H1 (cell line): ENCODE results near the gene DIP2B. TPM values are rescaled to one million over a fixed set of nuclear protein-coding genes. Genes with fewer than 3 reads are reported as not detected.

ENCODE experiments used
- CTCF ChIA-PET: fragments of 300-600 bp; sonication (Branson Sonifier 250); formaldehyde crosslinking; loops from one replicate; lab custom pipeline; 2021; ENCODE audit not compliant: partially characterized antibody; lab: Charles Lee
- POLR2A ChIA-PET: fragments of 300-600 bp; sonication (Branson Sonifier 250); formaldehyde crosslinking; loops from one replicate; lab custom pipeline; 2021; ENCODE audit warnings: inconsistent platforms; ENCODE audit not compliant: partially characterized antibody; lab: Charles Lee
- DNase-seq, 2 experiments: peaks; one replicate each; pipeline versions ENCODE4 v3.0.0 to v3.0.0-alpha.2; 2010 to 2022; ENCODE audit warnings: low spot score in 2 of 2, low read depth in 1 of 2, mixed read lengths in 1 of 2
- FAIRE-seq: peaks from 2 replicates; lab custom pipeline; 2011; peaks lifted over from hg19 to GRCh38; lab: Jason Lieb, UNC
- H2AFZ ChIP-seq: 2 replicates; pipeline ENCODE4 v1.8.1; 2012; ENCODE audit warnings: low read length, inconsistent platforms
- H2AK5ac ChIP-seq: 2 replicates; pipeline ENCODE4 v1.6.1; 2013; ENCODE audit warnings: low read depth, low read length
- H2BK120ac ChIP-seq: replicated peaks from 2 replicates; pipeline ENCODE3; 2013; ENCODE audit warnings: low read depth, low read length, inconsistent platforms
- H2BK12ac ChIP-seq: 2 replicates; pipeline ENCODE4 v1.6.1; 2013; ENCODE audit warnings: low read depth, low read length
- H2BK15ac ChIP-seq: 2 replicates; pipeline ENCODE4 v1.6.1; 2013; ENCODE audit warnings: low read length
- H2BK20ac ChIP-seq: 2 replicates; pipeline ENCODE4 v1.6.1; 2013; ENCODE audit warnings: low read length
- H2BK5ac ChIP-seq: 2 replicates; pipeline ENCODE4 v1.6.1; 2013; ENCODE audit warnings: low read depth, low read length
- H3K14ac ChIP-seq: 2 replicates; pipeline ENCODE4 v1.6.1; 2013; ENCODE audit warnings: inconsistent platforms; ENCODE audit not compliant: insufficient read length
- H3K18ac ChIP-seq: 2 replicates; pipeline ENCODE4 v1.6.1; 2013; ENCODE audit warnings: low read length; ENCODE audit errors: extremely low read depth
- H3K23ac ChIP-seq: 2 replicates; pipeline ENCODE4 v1.6.1; 2013; ENCODE audit warnings: inconsistent platforms; ENCODE audit not compliant: insufficient read length
- H3K23me2 ChIP-seq: 2 replicates; pipeline ENCODE4 v1.6.1; 2013; ENCODE audit warnings: low read depth, low read length
- H3K27ac ChIP-seq: 2 replicates; pipeline ENCODE4 v1.6.1; 2011; ENCODE audit warnings: low read depth, low read length, inconsistent platforms
- H3K27me3 ChIP-seq, 4 experiments: replicated peaks in 1 of 4; 1 replicate in 1 of 4; 2 replicates in 3 of 4; pipeline versions ENCODE4 v1.6.1 to v1.8.1; 2011 to 2013; ENCODE audit warnings: low read length in 3 of 4, mild to moderate bottlenecking in 3 of 4, inconsistent platforms in 2 of 4, mixed read lengths in 2 of 4, moderate library complexity in 1 of 4; ENCODE audit not compliant: control insufficient read depth in 3 of 4, insufficient read depth in 3 of 4; ENCODE audit errors: extremely low read depth in 1 of 4
- H3K36me3 ChIP-seq, 4 experiments: 2 replicates each; pipeline versions ENCODE4 v1.6.1 to v1.8.1; 2011 to 2013; ENCODE audit warnings: mild to moderate bottlenecking in 4 of 4, low read length in 3 of 4, moderate library complexity in 2 of 4, control low read depth in 1 of 4, inconsistent platforms in 1 of 4; ENCODE audit not compliant: insufficient read depth in 4 of 4, control insufficient read depth in 2 of 4
- H3K4ac ChIP-seq: replicated peaks from 2 replicates; pipeline ENCODE3; 2013; ENCODE audit warnings: low read length, low read depth, mixed read lengths, inconsistent platforms; ENCODE audit not compliant: insufficient read length
- H3K4me1 ChIP-seq, 4 experiments: replicated peaks in 1 of 4; 1 replicate in 1 of 4; 2 replicates in 3 of 4; pipeline versions ENCODE4 v1.6.1 to v1.8.1; 2011 to 2013; ENCODE audit warnings: low read length in 3 of 4, inconsistent platforms in 2 of 4, mixed read lengths in 1 of 4; ENCODE audit not compliant: insufficient read depth in 4 of 4, control insufficient read depth in 3 of 4
- H3K4me2 ChIP-seq, 2 experiments: 2 replicates each; pipeline versions ENCODE4 v1.6.1 to v1.8.1; 2011 to 2013; ENCODE audit warnings: low read depth in 2 of 2, low read length in 2 of 2, control low read depth in 1 of 2, inconsistent platforms in 1 of 2, mild to moderate bottlenecking in 1 of 2; ENCODE audit not compliant: insufficient read depth in 1 of 2
- H3K4me3 ChIP-seq, 4 experiments: fragments of 200-600, 300-600 bp in 1 of 4; sonication (generic), shearing (Covaris generic), sonication (Bioruptor Twin) in 1 of 4; 2 replicates each; pipeline versions ENCODE4 v1.5.1 to v1.8.1; 2011 to 2016; ENCODE audit warnings: low read length in 4 of 4, low read depth in 3 of 4, control low read depth in 2 of 4, inconsistent platforms in 2 of 4, mild to moderate bottlenecking in 2 of 4, mixed read lengths in 1 of 4, moderate library complexity in 1 of 4; ENCODE audit not compliant: insufficient read depth in 2 of 4; ENCODE audit errors: extremely low read depth in 1 of 4
- H3K56ac ChIP-seq: replicated peaks from 2 replicates; pipeline ENCODE3; 2013; ENCODE audit warnings: low read depth, mild to moderate bottlenecking, mixed read lengths, low read length, inconsistent platforms; ENCODE audit not compliant: insufficient read length
- H3K79me1 ChIP-seq: 2 replicates; pipeline ENCODE4 v1.6.1; 2013; ENCODE audit warnings: low read depth, low read length, control low read depth
- H3K79me2 ChIP-seq, 2 experiments: 2 replicates each; pipeline versions ENCODE4 v1.6.1 to v1.8.1; 2012 to 2013; ENCODE audit warnings: low read length in 2 of 2, mild to moderate bottlenecking in 2 of 2, inconsistent platforms in 1 of 2; ENCODE audit not compliant: insufficient read depth in 2 of 2, control insufficient read depth in 1 of 2
- H3K9ac ChIP-seq, 4 experiments: replicated peaks in 1 of 4; 1 replicate in 1 of 4; 2 replicates in 3 of 4; pipeline versions ENCODE4 v1.6.1 to v1.8.1; 2011 to 2013; ENCODE audit warnings: low read depth in 3 of 4, low read length in 3 of 4, control low read depth in 2 of 4, mild to moderate bottlenecking in 2 of 4, moderate library complexity in 2 of 4, inconsistent platforms in 1 of 4; ENCODE audit errors: extremely low read depth in 1 of 4
- H3K9me3 ChIP-seq, 2 experiments: 2 replicates each; pipeline versions ENCODE4 v1.6.1 to v1.8.1; 2012 to 2013; ENCODE audit warnings: mild to moderate bottlenecking in 2 of 2, moderate library complexity in 2 of 2, control low read depth in 1 of 2, inconsistent platforms in 1 of 2, low read depth in 1 of 2, low read length in 1 of 2, mixed read lengths in 1 of 2; ENCODE audit not compliant: insufficient read depth in 2 of 2
- H4K20me1 ChIP-seq, 2 experiments: replicated peaks in 1 of 2; 2 replicates each; pipeline versions ENCODE3 to v1.8.1; 2011 to 2013; ENCODE audit warnings: inconsistent platforms in 2 of 2, low read length in 2 of 2, mild to moderate bottlenecking in 1 of 2; ENCODE audit not compliant: insufficient read depth in 2 of 2, control insufficient read depth in 1 of 2
- H4K5ac ChIP-seq: 2 replicates; pipeline ENCODE4 v1.6.1; 2013; ENCODE audit warnings: low read length, low read depth, mixed read lengths, inconsistent platforms; ENCODE audit not compliant: insufficient read length
- H4K8ac ChIP-seq: 2 replicates; pipeline ENCODE4 v1.8.0; 2013; ENCODE audit warnings: mild to moderate bottlenecking, moderate library complexity, low read length, inconsistent platforms; ENCODE audit not compliant: insufficient read depth; ENCODE audit errors: extremely low read depth
- H4K91ac ChIP-seq: replicated peaks from 2 replicates; pipeline ENCODE3; 2013; ENCODE audit warnings: low read length, mixed read lengths, inconsistent platforms; ENCODE audit not compliant: insufficient read length
- ATF3 ChIP-seq: IDR thresholded peaks from 2 replicates; pipeline ENCODE4 v1.6.1; 2011; ENCODE audit warnings: low read depth, mild to moderate bottlenecking, low read length; ENCODE audit not compliant: insufficient read depth
- JUN ChIP-seq: IDR thresholded peaks from 2 replicates; pipeline ENCODE4 v1.6.1; 2011; ENCODE audit warnings: low read depth, mild to moderate bottlenecking, improper control_type of control experiment, low read length
- KDM5A ChIP-seq: fragments of 200-600 bp; IDR thresholded peaks from 2 replicates; pipeline ENCODE4 v1.7.1; 2012; ENCODE audit warnings: mild to moderate bottlenecking, low read length, inconsistent platforms, mixed read lengths
- WGBS, 2 experiments: shearing (Covaris generic) in 1 of 2; methylation state at CpG; one replicate each; pipeline versions ENCODE4 v1.1.6 to v1.1.7; 2013 to 2015; ENCODE audit warnings: low lambda C conversion rate in 2 of 2, mixed read lengths in 2 of 2, inconsistent platforms in 1 of 2, low coverage in 1 of 2, missing lambda C conversion rate in 1 of 2; ENCODE audit not compliant: insufficient replicate concordance in 2 of 2, insufficient coverage in 1 of 2, insufficient read length in 1 of 2; ENCODE audit errors: extremely low coverage in 1 of 2, missing lambda C conversion rate in 1 of 2; 5-methylcytosine and 5-hydroxymethylcytosine counted together
- polyA plus RNA-seq, 7 experiments: library from polyadenylated mRNA; depleted of rRNA in 3 of 7; stranded (reverse) in 5 of 7; unstranded in 2 of 7; fragments of >200 nt in 5 of 7; fragments of 200-250 nt in 2 of 7; gene quantifications; 1 replicate in 5 of 7; 2 replicates in 1 of 7; 4 replicates in 1 of 7; pipeline versions ENCODE4 v1.2.1 to v1.2.3, GENCODE V29; 2011 to 2013; ENCODE audit warnings: missing spikeins in 2 of 7, mixed read lengths in 2 of 7
- total RNA-seq: library from RNA; stranded (reverse); fragmentation: NEBNext Ultra II Directional; extraction: Animal tissue kit (Norgen Biotek cat#: 25700); gene quantifications from 2 replicates; pipeline ENCODE4 v1.2.1, GENCODE V29; 2021
- TF ChIP-seq, protein P1 (sequence below): IDR thresholded peaks from 2 replicates; pipeline ENCODE4 v1.6.1; 2012; ENCODE audit warnings: low read length, inconsistent platforms

Gene DIP2B
- total and polyA plus RNA-seq, 2 of the 8 experiments (the other 6 are each of a cell fraction or from before 2014, with no cell fraction given): 11.1 to 29.6 TPM

- no peak overlapping the region for H4K5ac ChIP-seq
- no peak overlapping the region for H4K8ac ChIP-seq
- no peak overlapping the region for H2BK120ac ChIP-seq
- H2AFZ ChIP-seq: no peak overlapping the region
- 0 out of 8 replicates have a peak, but pooled peaks cover 0 to 3% (median 0%) of the 10 kb centered on the region in 4 experiments for H3K36me3 ChIP-seq
- TF ChIP-seq ATF3 (no peak), KDM5A (no peak), JUN (no peak)
- TF ChIP-seq, protein P1, sequence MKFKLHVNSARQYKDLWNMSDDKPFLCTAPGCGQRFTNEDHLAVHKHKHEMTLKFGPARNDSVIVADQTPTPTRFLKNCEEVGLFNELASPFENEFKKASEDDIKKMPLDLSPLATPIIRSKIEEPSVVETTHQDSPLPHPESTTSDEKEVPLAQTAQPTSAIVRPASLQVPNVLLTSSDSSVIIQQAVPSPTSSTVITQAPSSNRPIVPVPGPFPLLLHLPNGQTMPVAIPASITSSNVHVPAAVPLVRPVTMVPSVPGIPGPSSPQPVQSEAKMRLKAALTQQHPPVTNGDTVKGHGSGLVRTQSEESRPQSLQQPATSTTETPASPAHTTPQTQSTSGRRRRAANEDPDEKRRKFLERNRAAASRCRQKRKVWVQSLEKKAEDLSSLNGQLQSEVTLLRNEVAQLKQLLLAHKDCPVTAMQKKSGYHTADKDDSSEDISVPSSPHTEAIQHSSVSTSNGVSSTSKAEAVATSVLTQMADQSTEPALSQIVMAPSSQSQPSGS: no peak
- TF ChIP-seq, all 59 proteins: peak for 0
- DNase-seq (no peak), FAIRE-seq (no peak)
- Histone ChIP-seq H3K23me2 (no peaks in the 10 kb centered on the region), H3K79me2 (no peaks in the 10 kb centered on the region), H3K27ac (no peak overlapping the region), H3K4ac (no peak overlapping the region), H2AK5ac (no peak overlapping the region), H4K20me1 (no peaks in the 10 kb centered on the region), H4K91ac (no peak overlapping the region), H2BK20ac (no peak overlapping the region), H3K4me1 (no peaks in the 10 kb centered on the region), H3K9ac (no peak overlapping the region), H3K4me2 (no peak overlapping the region), H3K79me1 (no peaks in the 10 kb centered on the region), H3K9me3 (no peaks in the 10 kb centered on the region), H3K56ac (no peak overlapping the region), H2BK12ac (no peak overlapping the region), H3K4me3 (no peak overlapping the region), H3K23ac (no peak overlapping the region), H3K27me3 (no peaks in the 10 kb centered on the region), H3K14ac (no peak overlapping the region), H3K18ac (no peak overlapping the region), H2BK5ac (no peak overlapping the region), H2BK15ac (no peak overlapping the region)
- 89% methylated on average over 2 of the region's 2 CpGs; no CpG with 5 or more reads in 1 of the 2 experiments for WGBS, 2 experiments
- CTCF ChIA-PET: interaction anchor here (1.2 kb wide), 1 partner anchor 151 kb away, joined by 3 read pairs; no protein-coding TSS in a partner anchor
- POLR2A ChIA-PET: no interaction called here
These were observed 155.6 kb downstream of the DIP2B start for GRCh38 chr12:50660425-50660822.
